ENCODE measurements around the gene ZNF341.

ZNF341 gene

GRCh38 chr20:33702861-33703260 is 28.9 kb upstream of the ZNF341 start:
- DNase-seq = no peak

DNA sequence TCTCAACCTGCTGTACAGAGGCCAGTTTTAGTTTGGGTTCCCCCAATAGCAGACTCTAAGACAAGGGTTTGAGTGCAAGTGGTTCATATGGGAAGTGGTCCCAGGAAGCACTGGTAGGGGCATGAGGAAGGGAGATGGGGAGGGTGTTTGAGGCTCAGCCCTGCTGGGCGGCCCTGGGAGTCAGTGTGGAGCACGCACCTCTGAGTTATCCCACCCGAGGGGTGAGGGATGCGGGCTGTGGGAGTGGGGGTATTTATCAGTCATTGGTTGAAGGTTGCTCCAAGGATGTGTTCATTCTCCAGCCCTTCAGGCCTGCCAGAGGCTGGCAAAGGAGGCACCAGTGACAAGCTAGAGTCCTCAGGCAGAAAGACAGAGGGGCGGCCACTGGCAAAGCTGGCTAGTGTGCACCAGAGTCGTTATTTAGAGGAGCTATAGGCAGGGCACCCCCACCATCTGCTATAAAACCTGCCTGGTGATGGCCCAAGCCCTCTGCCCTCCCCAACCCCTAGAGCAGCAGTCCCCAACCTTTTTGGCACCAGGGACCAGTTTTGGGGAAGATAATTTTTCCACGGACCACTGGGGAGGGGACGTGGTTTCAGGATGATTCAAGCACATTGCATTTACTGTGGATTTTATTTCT is 28.2 kb upstream of the ZNF341 start:
- DNase-seq = no peak

DNA sequence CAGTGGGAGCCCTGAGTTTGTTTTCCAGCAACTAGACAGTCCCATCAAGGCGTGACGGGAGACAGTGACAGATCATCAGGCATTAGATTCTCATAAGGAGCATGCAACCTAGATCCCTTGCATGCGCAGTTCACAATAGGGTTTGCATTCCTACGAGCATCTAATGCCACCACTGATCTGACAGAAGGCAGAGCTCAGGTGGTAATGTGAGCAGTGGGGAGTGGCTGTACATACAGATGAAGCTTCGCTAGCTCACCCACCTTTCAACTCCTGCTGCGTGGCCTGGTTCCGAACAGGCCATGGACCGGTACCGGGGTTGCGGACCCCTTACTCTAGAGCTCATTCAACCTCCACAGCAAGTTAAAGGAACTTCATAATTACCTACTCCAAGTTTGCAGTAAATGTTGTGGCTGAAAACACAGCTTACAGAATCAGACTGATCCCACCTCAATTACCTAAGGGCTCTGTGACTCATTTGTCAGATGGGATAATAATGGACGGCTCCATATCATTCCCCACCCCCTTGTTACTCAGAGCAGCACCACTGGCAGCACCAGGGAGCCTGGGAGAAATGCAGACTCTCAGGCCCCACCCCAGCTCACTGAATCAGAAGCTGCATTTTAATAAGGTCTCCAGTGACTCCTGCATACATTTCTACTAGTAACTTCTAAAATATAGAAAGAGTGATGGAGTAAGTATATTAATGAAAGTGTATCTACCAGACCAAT is 27.4 kb upstream of the ZNF341 start:
- no peak for DNase-seq

DNA sequence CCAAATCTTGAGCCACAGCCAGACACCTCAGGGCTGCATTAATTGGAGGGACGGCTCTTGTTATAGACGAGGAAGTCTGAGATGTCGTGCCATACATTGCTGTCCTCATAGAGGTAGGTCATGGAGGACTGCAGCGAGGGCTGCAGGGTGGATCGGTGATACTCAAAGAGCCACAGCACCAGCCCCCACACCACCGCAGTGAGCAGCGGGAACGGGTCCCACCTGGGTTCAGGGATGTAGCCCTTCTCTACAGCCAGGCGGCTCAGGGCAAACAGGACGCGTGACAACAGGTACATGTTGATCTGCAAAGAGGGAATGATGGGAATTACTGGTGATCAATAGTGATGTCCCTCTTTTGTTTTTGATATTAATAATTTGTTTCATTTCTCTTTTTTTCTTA is 24.1 kb upstream of the ZNF341 start:
- DNase-seq = no peak

GRCh38 chr20:33709398-33709797 is 22.4 kb upstream of the ZNF341 start:
- DNase-seq = no peak

DNA sequence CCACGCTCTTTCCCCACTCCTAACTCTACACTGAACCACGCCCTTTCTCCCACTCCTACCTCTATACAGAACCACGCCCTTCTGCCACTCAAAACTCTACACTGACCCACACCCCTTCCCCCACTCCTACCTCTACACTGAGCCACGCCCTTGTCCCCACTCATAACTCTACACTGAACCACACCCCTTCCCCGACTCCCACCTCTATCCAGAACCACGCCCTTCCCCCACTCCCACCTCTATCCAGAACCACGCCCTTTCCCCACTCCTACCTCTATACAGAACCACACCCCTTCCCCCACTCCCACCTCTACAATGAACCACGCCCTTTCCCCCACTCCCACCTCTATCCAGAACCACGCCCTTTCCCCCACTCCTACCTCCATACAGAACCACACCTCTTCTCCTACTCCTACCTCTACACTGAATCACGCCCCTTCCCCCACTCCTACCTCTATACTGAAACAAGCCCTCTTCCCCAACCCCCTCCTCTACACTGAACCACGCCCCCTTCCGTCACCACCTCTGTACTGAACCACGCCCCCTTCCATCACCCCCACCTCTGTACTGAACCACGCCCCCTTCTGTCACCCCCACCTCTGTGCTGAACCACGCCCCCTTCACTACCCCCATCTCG is 21.8 kb upstream of the ZNF341 start:
- DNase-seq = no peak

DNA sequence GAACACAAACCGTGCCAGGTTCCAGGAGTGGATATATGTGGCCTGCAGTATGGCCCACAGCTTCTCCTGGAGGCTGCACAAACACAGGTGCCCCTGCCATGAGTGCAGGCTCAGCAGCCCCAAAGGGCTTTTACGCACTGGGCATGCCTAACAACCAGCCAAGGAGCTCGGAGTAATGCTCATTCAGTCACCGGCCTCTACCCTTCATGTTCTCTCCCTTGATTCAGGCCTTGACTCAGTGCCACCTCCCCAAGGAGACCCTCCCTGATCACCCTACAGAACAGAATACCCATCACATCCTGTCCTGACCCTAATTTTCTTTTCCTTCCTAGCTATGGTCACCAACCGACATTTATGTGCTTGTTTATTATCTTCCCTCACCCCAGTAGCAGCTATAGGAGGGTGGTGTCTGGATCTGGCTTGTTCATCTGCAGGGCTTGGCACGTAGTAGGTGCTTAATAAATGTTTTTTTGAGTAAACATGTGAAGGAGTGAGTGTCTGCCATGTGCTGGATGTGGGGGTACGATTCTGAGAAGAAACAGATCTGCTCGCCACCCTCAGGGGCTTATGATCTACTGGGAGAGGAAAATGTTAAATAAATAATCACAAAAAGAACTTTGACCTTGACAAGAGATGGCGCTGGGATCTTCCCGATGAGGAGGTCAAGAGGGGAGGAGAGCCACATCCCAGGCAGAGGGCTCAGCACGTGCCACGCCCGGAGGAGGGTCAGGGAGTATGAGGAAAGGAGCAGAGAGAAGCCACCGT is 20.9 kb upstream of the ZNF341 start:
- DNase-seq = no peak

DNA sequence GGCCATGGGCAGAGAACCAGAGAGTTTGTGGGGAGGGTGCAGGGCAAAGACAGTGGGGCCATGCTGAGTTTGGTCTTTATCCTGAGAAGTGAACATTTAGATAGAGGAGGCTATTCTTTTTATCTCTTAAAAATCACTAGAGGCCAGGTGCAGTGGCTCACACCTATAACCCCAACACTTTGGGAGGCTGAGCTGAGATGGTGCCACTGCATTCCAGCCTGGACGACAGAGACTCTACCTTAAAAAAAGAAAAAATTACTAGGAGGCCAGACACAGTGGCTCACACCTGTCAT is 20.4 kb upstream of the ZNF341 start:
- no peak for DNase-seq

DNA sequence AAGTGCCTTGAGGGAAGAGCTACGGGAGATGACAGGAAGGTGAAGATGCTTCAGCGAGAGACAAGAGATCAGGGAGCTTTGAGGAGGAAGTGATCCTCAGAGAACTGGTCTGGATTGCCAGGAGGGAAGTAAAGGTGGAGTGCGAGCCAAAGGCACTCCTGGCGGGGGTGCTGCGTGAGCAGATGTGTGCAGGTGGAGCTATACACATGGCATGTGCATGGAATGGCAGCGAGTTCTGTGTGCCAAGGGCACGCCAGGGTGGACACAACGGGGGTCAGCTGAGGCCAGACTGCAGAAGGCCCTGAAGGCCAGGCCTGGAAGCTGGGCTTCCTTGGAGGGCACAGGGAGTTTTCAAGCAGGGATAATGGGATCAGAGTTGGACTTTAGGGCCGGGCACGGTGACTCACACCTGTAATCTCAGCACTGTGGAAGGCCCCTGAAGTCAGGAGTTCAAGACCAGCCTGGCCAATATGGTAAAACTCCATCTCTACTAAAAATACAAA is 17.9 kb upstream of the ZNF341 start:
- no peak for DNase-seq

- no peak for DNase-seq
Observed at GRCh38 chr20:33716498-33716897, 15.3 kb upstream of the ZNF341 start.

GRCh38 chr20:33719277-33719988 is 12.4 kb upstream of the ZNF341 start:
- DNase-seq = peak in 1 of 3 donors; percentile 22

GRCh38 chr20:33719989-33720709 is 11.6 kb upstream of the ZNF341 start, which contains the start of gene PXMP4:
PXMP4 (minus strand) TSS chr20:33720310; CDS start chr20:33720207, 103 bp downstream.
- DNase-seq = peak; percentile 93 to 98 (median 97)

DNA sequence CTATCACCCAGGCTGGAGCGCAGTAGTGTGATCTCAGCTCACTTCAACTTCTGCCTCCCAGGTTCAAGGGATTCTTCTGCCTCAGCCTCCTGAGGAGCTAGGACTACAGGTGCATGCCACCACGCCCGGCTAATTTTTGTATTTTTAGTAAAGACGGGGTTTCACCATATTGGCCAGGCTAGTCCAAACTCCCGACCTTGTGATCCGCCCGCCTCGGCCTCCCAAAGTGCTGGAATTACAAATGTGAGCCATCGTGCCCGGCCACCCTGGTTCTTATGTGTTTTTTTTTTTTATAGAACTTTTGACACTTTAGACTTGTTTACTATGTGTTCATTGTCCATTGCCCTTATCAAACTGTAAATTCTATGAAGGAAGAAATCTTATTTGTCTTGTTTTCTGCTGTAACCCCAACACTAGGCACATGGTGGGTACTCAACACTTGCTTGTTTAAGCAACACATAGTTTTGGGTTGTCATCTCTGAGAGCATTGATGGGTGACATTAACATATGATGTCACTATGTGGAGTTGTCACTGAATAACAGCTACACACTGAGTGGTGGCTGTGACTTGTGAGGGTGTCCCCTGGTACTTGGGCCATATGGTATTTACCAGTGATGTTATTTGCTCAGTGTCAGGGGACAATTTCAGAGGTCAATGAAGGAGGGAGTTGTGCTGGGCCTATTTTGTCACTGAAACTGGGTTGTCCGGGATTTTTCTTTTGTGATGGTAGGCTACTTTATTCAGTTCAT is 10.2 kb upstream of the ZNF341 start:
- no peak for DNase-seq

GRCh38 chr20:33724439-33725094 is 7.2 kb upstream of the ZNF341 start:
- peak in 2 of 3 donors; percentile 21 to 22 for DNase-seq

- DNase-seq = no peak
Observed at GRCh38 chr20:33725607-33726264, 6.1 kb upstream of the ZNF341 start.

DNA sequence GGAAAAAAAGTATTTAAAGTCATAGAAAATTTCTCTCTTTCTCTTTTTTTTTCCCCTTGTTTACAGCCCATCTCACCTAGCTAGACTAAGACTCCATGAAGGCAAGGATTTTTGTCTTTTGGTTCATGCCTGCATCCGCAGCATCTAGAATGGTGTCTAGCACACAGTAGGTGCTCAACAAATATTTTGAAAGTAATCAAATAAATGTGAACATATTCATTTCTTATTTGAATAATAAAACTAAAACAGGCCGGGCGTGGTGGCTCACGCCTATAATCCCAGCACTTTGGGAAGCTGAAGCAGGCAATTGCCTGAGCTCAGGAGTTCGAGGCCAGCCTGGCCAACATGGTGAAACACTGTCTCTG is 4.7 kb upstream of the ZNF341 start:
- no peak for DNase-seq

GRCh38 chr20:33727806-33728205 is 4.0 kb upstream of the ZNF341 start:
- DNase-seq = no peak

- no peak for DNase-seq
Observed at GRCh38 chr20:33728463-33728862, 3.3 kb upstream of the ZNF341 start.

DNA sequence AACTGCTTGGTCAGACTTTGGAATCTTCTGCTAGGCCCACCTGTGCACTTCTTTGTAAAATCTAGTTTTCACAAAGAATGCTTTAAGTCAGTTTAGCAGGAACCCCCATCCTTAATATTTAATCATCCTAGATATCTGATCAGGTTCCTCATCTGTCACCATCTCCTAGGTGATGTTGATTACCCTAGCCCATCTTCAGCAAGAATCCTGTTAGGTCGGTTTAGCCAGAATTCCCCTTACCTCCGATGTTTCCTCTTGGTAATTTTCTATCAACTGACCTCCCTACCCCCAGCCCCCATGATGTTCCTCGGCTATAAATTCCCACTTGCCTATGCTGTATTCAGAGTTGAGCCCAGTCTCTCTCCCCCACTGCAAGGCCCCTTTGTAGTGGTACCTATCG is 2.7 kb upstream of the ZNF341 start:
- DNase-seq = no peak

All from suppressor macrophage treated with lipopolysaccharide for 1 hour (primary cell).